H7 (cell line): ENCODE measurements around the gene SAA1. TPM values are rescaled to one million over a fixed set of nuclear protein-coding genes. Genes with fewer than 3 reads are reported as not detected.

Experiments
- DNase-seq: peaks from one replicate; pipeline ENCODE4 v3.0.0; 2012
- H3K27me3 ChIP-seq: 2 replicates; pipeline ENCODE4 v1.6.0; 2011; ENCODE audit warnings: mild to moderate bottlenecking, low read length; ENCODE audit not compliant: control insufficient read depth, insufficient read depth
- H3K36me3 ChIP-seq: replicated peaks from 2 replicates; pipeline ENCODE4 v1.5.1; 2011; ENCODE audit warnings: low read length; ENCODE audit not compliant: control insufficient read depth, insufficient read depth
- H3K4me3 ChIP-seq: 2 replicates; pipeline ENCODE4 v1.5.1; 2011; ENCODE audit warnings: low read depth, mild to moderate bottlenecking, control low read depth, low read length, moderate library complexity; ENCODE audit not compliant: insufficient read depth
- total RNA-seq: library from RNA; depleted of rRNA; stranded (reverse); fragments of >200 nt; shearing (Covaris generic); gene quantifications from 2 replicates; pipeline ENCODE4 v1.2.3, GENCODE V29; 2014; rRNA removed

SAA1 gene
- total RNA-seq, 1 experiment from 2014 or later: not detected

GRCh38 chr11:18312012-18312411, 45.9 kb downstream of the SAA1 start:
- peaks cover 15% of the 10 kb centered on the region for H3K36me3 ChIP-seq
- no peaks in the 10 kb centered on the region for H3K27me3 ChIP-seq
- no peak for DNase-seq
- H3K4me3 ChIP-seq: no peak overlapping the region

- Histone ChIP-seq H3K36me3 (peaks cover 15% of the 10 kb centered on the region), H3K27me3 (no peaks in the 10 kb centered on the region), H3K4me3 (no peak overlapping the region)
- DNase-seq: no peak
Measured at GRCh38 chr11:18312663-18313420, 46.8 kb downstream of the SAA1 start.

GRCh38 chr11:18313965-18314763, 48.1 kb downstream of the SAA1 start:
- no peak for DNase-seq
- H3K27me3 ChIP-seq: no peaks in the 10 kb centered on the region
- no peak overlapping the region for H3K4me3 ChIP-seq
- peaks cover 11% of the 10 kb centered on the region for H3K36me3 ChIP-seq

- Histone ChIP-seq H3K27me3 (no peaks in the 10 kb centered on the region), H3K4me3 (no peak overlapping the region), H3K36me3 (peaks cover 9% of the 10 kb centered on the region)
- DNase-seq: no peak
Measured at GRCh38 chr11:18314784-18315523, 48.9 kb downstream of the SAA1 start.

- Histone ChIP-seq H3K27me3 (no peaks in the 10 kb centered on the region), H3K4me3 (no peak overlapping the region), H3K36me3 (peaks cover 4% of the 10 kb centered on the region)
- DNase-seq: no peak
Measured at GRCh38 chr11:18315893-18316292, 49.8 kb downstream of the SAA1 start.

GRCh38 chr11:18317551-18317950, 51.5 kb downstream of the SAA1 start:
- DNase-seq: no peak
- peaks cover 1% of the 10 kb centered on the region; the same call in 1 of the 2 replicates for H3K36me3 ChIP-seq
- H3K4me3 ChIP-seq: no peak overlapping the region
- no peaks in the 10 kb centered on the region for H3K27me3 ChIP-seq

Other genes starting within 250 kb of the SAA1 start
- gene TPH1, start 220.0 kb upstream of the SAA1 start, total RNA-seq: 0.03 and 0.04 TPM in 2 replicates
- 33.2 and 36.7 TPM in 2 replicates for gene SAAL1, start 160.2 kb upstream of the SAA1 start, total RNA-seq
- gene MRGPRX3, start 133.7 kb upstream of the SAA1 start, total RNA-seq: not detected in 2 replicates
- gene MRGPRX4, start 93.4 kb upstream of the SAA1 start, total RNA-seq: not detected in 2 replicates
- not detected in 2 replicates for gene SAA4, start 29.5 kb upstream of the SAA1 start, total RNA-seq
- gene SAA2, start 17.6 kb upstream of the SAA1 start, total RNA-seq: not detected in 2 replicates
- 14.6 and 19.2 TPM in 2 replicates for gene HPS5, start 55.9 kb downstream of the SAA1 start, total RNA-seq
- gene GTF2H1, start 56.3 kb downstream of the SAA1 start, total RNA-seq: 31.1 and 41.5 TPM in 2 replicates
- 308 and 375 TPM in 2 replicates for gene LDHA, start 128.3 kb downstream of the SAA1 start, total RNA-seq
- 0.21 and 0.44 TPM in 2 replicates for gene LDHC, start 146.1 kb downstream of the SAA1 start, total RNA-seq
- not detected in 2 replicates for gene LDHAL6A, start 189.6 kb downstream of the SAA1 start, total RNA-seq